Esophagus muscularis mucosa (tissue), 4 donors: ENCODE measurements around the gene ECE2. TPM values are rescaled to one million over a fixed set of nuclear protein-coding genes. Genes with fewer than 3 reads are reported as not detected.

Experiments
- small RNA-seq, 3 donors: library from RNA; depleted of rRNA; stranded (forward); fragments of <200 nt; gene quantifications; one replicate each; pipeline ENCODE3, GENCODE V24; 2016
- total RNA-seq, 4 donors: library from RNA; depleted of rRNA; stranded (reverse); fragments of >200 nt; gene quantifications; one replicate each; pipeline versions ENCODE4 v1.1.0 to v1.2.1, GENCODE V29; 2016

ECE2 gene
- total RNA-seq, 4 donors from 2014 or later: 0.42 to 0.69 (median 0.56) TPM

Small RNA genes within 50 kb of the gene (small RNA-seq; reads per million reads assigned to genes)
- gene MIR1224 (0 to 0.17 (median 0) reads per million in 3 donors), gene SNORD66 (1,713 to 2,835 (median 2,273) reads per million in 3 donors)

Other genes with a start within 250 kb of the ECE2 start
- not detected for gene HTR3D, start 244.3 kb upstream of the ECE2 start, total RNA-seq
- not detected for gene HTR3C, start 223.0 kb upstream of the ECE2 start, total RNA-seq
- gene HTR3E, start 179.0 kb upstream of the ECE2 start, total RNA-seq: not detected
- 10 to 100 TPM; 29.3 to 39.5 (median 33.8) TPM for gene EIF2B5, start 140.7 kb upstream of the ECE2 start, total RNA-seq
- gene DVL3, start 120.6 kb upstream of the ECE2 start, total RNA-seq: 100 to 1,000 TPM in 2 of 4 donors, 10 to 100 TPM in 2; 64.0 to 119 (median 86.3) TPM
- gene AP2M1, start 101.2 kb upstream of the ECE2 start, total RNA-seq: 100 to 1,000 TPM; 258 to 397 (median 298) TPM
- gene ABCF3, start 89.8 kb upstream of the ECE2 start, total RNA-seq: 10 to 100 TPM; 34.8 to 43.2 (median 36.9) TPM
- under 1 TPM in 3 of 4 donors, not detected in 1; 0.17 to 0.33 (median 0.32) TPM for gene VWA5B2, start 46.4 kb upstream of the ECE2 start, total RNA-seq
- gene ALG3, start 27.1 kb upstream of the ECE2 start, total RNA-seq: 10 to 100 TPM; 35.6 to 48.5 (median 39.8) TPM
- gene EEF1AKMT4, start 26.4 kb upstream of the ECE2 start, total RNA-seq: 1 to 10 TPM; 3.3 to 4.9 (median 3.7) TPM
- gene CAMK2N2, start 14.5 kb upstream of the ECE2 start, total RNA-seq: not detected
- gene PSMD2, start 23.2 kb downstream of the ECE2 start, total RNA-seq: 100 to 1,000 TPM; 252 to 356 (median 274) TPM
- gene EIF4G1, start 38.6 kb downstream of the ECE2 start, total RNA-seq: 100 to 1,000 TPM; 291 to 418 (median 360) TPM
- gene FAM131A, start 61.6 kb downstream of the ECE2 start, total RNA-seq: 10 to 100 TPM; 40.3 to 71.0 (median 59.9) TPM
- gene CLCN2, start 85.6 kb downstream of the ECE2 start, total RNA-seq: 1 to 10 TPM; 1.8 to 3.4 (median 2.7) TPM
- gene POLR2H, start 85.7 kb downstream of the ECE2 start, total RNA-seq: 10 to 100 TPM; 36.0 to 52.1 (median 40.4) TPM
- gene THPO, start 102.2 kb downstream of the ECE2 start, total RNA-seq: 1 to 10 TPM in 1 of 4 donors, under 1 TPM in 3; 0.40 to 1.3 (median 0.64) TPM
- gene CHRD, start 104.0 kb downstream of the ECE2 start, total RNA-seq: 10 to 100 TPM; 12.3 to 17.6 (median 16.8) TPM